Left renal pelvis (tissue), 4 donors: ENCODE data around the gene ARHGEF19. TPM values are rescaled to one million over a fixed set of nuclear protein-coding genes. Genes with fewer than 3 reads are reported as not detected.
"Not testable (repeated sequence)": the region's sequence is repeated elsewhere in the genome, so short reads cannot be mapped to it uniquely, and the experiment has no call there.

Experiments
- DNase-seq, 4 donors: peaks; one replicate each; pipeline ENCODE4 v3.0.0-alpha.2; 2013; ENCODE audit warnings: low read depth in 4 of 4, low spot score in 3 of 4
- polyA plus RNA-seq, 4 donors: library from polyadenylated mRNA; unstranded; fragments of 120-200 nt; gene quantifications; one replicate each; pipeline ENCODE4 v1.2.1, GENCODE V29; 2013; ENCODE audit not compliant: insufficient read length in 4 of 4

The ARHGEF19 gene
- polyA plus RNA-seq, 4 donors = 7.3 to 28.2 (median 18.9) TPM

GRCh38 chr1:16226129-16226489 lies 13.7 kb upstream of the ARHGEF19 start:
- no peak for DNase-seq

- no peak for DNase-seq
Measured at GRCh38 chr1:16224472-16224871, 12.0 kb upstream of the ARHGEF19 start.

- DNase-seq = not testable (repeated sequence)
Measured at GRCh38 chr1:16222716-16223115, 10.3 kb upstream of the ARHGEF19 start.

GRCh38 chr1:16221499-16221898 lies 9.0 kb upstream of the ARHGEF19 start:
- no peak for DNase-seq

- no peak for DNase-seq
Measured at GRCh38 chr1:16219968-16220500, 7.6 kb upstream of the ARHGEF19 start.

GRCh38 chr1:16218674-16219071 lies 6.2 kb upstream of the ARHGEF19 start:
- no peak for DNase-seq

- DNase-seq = no peak
Measured at GRCh38 chr1:16218014-16218673, 5.7 kb upstream of the ARHGEF19 start.

GRCh38 chr1:16217061-16217785 lies 4.8 kb upstream of the ARHGEF19 start:
- DNase-seq = peak; percentile 86 to 92 (median 88)

GRCh38 chr1:16215882-16216753 lies 3.7 kb upstream of the ARHGEF19 start:
- peak in 2 of 4 donors; percentile 83 to 89 for DNase-seq

- DNase-seq = not testable (repeated sequence)
Measured at GRCh38 chr1:16215240-16215639, 2.8 kb upstream of the ARHGEF19 start.

GRCh38 chr1:16213544-16213943 lies 1.1 kb upstream of the ARHGEF19 start:
- DNase-seq = not testable (repeated sequence)

- no peak for DNase-seq
Measured at GRCh38 chr1:16213013-16213412, 561 bp upstream of the ARHGEF19 start.

GRCh38 chr1:16211824-16212223 lies 628 bp downstream of the ARHGEF19 start:
- no peak for DNase-seq

GRCh38 chr1:16210581-16210980 lies 1.9 kb downstream of the ARHGEF19 start:
- DNase-seq = no peak

GRCh38 chr1:16209847-16210407 lies 2.5 kb downstream of the ARHGEF19 start:
- DNase-seq = no peak

- no peak for DNase-seq
Measured at GRCh38 chr1:16209132-16209846, 3.2 kb downstream of the ARHGEF19 start.

- no peak for DNase-seq
Measured at GRCh38 chr1:16208270-16208987, 4.0 kb downstream of the ARHGEF19 start.

GRCh38 chr1:16207318-16208269 lies 4.9 kb downstream of the ARHGEF19 start:
- DNase-seq = no peak
